Frontal cortex (tissue), 4 donors: Measurements from ENCODE around the gene CCNI. TPM values are rescaled to one million over a fixed set of nuclear protein-coding genes. Genes with fewer than 3 reads are reported as not detected.
"Not testable (repeated sequence)": the region's sequence is repeated elsewhere in the genome, so short reads cannot be mapped to it uniquely, and the experiment has no call there.

Source experiments
- DNase-seq, 2 donors: peaks; one replicate each; pipeline ENCODE4 v3.0.0; 2012; ENCODE audit warnings: low spot score in 2 of 2
- FAIRE-seq: peaks from 2 replicates; lab custom pipeline; 2012; peaks lifted over from hg19 to GRCh38; lab: Jason Lieb, UNC
- total RNA-seq: library from RNA; depleted of rRNA; stranded (reverse); fragments of >200 nt; gene quantifications from one replicate; pipeline ENCODE4 v1.2.3, GENCODE V29; 2014
- donor health status: control.
- donor health status: control.
- donor health status: control.

The CCNI gene
- total RNA-seq, 1 donor from 2014 or later: 460 TPM

GRCh38 chr4:77044461-77045150, 31.2 kb downstream of the CCNI start:
- DNase-seq (no peak), FAIRE-seq (no peak)

GRCh38 chr4:77043507-77044136, 32.2 kb downstream of the CCNI start:
- FAIRE-seq: no peak
- DNase-seq: no peak

- no peak for DNase-seq
- no peak for FAIRE-seq
These were observed 34.7 kb downstream of the CCNI start for GRCh38 chr4:77040854-77041725.

- no peak for FAIRE-seq
- no peak for DNase-seq
These were observed 35.5 kb downstream of the CCNI start for GRCh38 chr4:77040270-77040669.

- no peak for FAIRE-seq
- DNase-seq: no peak
These were observed 36.0 kb downstream of the CCNI start for GRCh38 chr4:77039796-77040195.

- DNase-seq (no peak), FAIRE-seq (no peak)
These were observed 38.1 kb downstream of the CCNI start for GRCh38 chr4:77037736-77038135.

- not testable (repeated sequence) for FAIRE-seq, DNase-seq
These were observed 38.6 kb downstream of the CCNI start for GRCh38 chr4:77037168-77037567.

- no peak for FAIRE-seq
- DNase-seq: no peak
These were observed 39.6 kb downstream of the CCNI start for GRCh38 chr4:77036206-77036605.

- DNase-seq: no peak
- FAIRE-seq: no peak
These were observed 40.6 kb downstream of the CCNI start for GRCh38 chr4:77035153-77035552.

- FAIRE-seq (no peak), DNase-seq (no peak)
These were observed 44.2 kb downstream of the CCNI start for GRCh38 chr4:77031544-77031943.

- DNase-seq, FAIRE-seq: not testable (repeated sequence)
These were observed 46.0 kb downstream of the CCNI start for GRCh38 chr4:77029757-77030156.

GRCh38 chr4:77028246-77028645, 47.5 kb downstream of the CCNI start:
- DNase-seq (no peak), FAIRE-seq (no peak)

- no peak for DNase-seq
- no peak for FAIRE-seq
These were observed 49.5 kb downstream of the CCNI start for GRCh38 chr4:77026322-77026704.

GRCh38 chr4:77025643-77026321, 50.0 kb downstream of the CCNI start:
- DNase-seq (no peak), FAIRE-seq (no peak)

GRCh38 chr4:77023920-77024319, 51.9 kb downstream of the CCNI start:
- FAIRE-seq (no peak), DNase-seq (no peak)

GRCh38 chr4:77022560-77023179, 53.1 kb downstream of the CCNI start:
- FAIRE-seq (no peak), DNase-seq (no peak)

- DNase-seq: no peak
- FAIRE-seq: no peak
These were observed 54.1 kb downstream of the CCNI start for GRCh38 chr4:77021614-77022089.

GRCh38 chr4:77020017-77020416, 55.8 kb downstream of the CCNI start:
- DNase-seq (no peak), FAIRE-seq (no peak)

GRCh38 chr4:77015390-77015789, 60.4 kb downstream of the CCNI start:
- DNase-seq (no peak), FAIRE-seq (no peak)

- no peak for FAIRE-seq
- DNase-seq: no peak
These were observed 61.5 kb downstream of the CCNI start for GRCh38 chr4:77014256-77014655.
